Measurements from ENCODE around the gene MTA1. TPM values are rescaled to one million over a fixed set of nuclear protein-coding genes. Genes with fewer than 3 reads are reported as not detected.

MTA1 gene
- total and polyA plus RNA-seq, 2 of the 8 experiments (the other 6 are each of a cell fraction or from before 2014, with no cell fraction given) = 73.9 to 221 TPM

- TF ChIP-seq YY1 (IDR thresholded peaks at IDR 0.05; ENCODE audit: low read depth, low read length) = peak; percentile 36; the same call in 1 of the 2 replicates
- TF ChIP-seq HDAC2 (IDR thresholded peaks at IDR 0.05; ENCODE audit: borderline replicate concordance in 1 of 2, low read depth in 2 of 2, low read length in 2 of 2) = no peak
These were observed at the start of gene MTA1 (continued) for GRCh38 chr14:105419195-105420091.

Data from H1 (cell line).